ENCODE data around the gene MOCS1.

MOCS1 gene

GRCh38 chr6:39902786-39903465, 31.3 kb downstream of the MOCS1 start:
- intact Hi-C loops (cut with DNase I; ENCODE audit: low total_unique reads): loop anchor here (10.0 kb wide), 1 partner anchor 402 kb away; no protein-coding TSS in a partner anchor
- H3K9me3 ChIP-seq: no peaks in the 10 kb centered on the region
- H3K4me1 ChIP-seq: peaks cover 0 to 11% (median 5%) of the 10 kb centered on the region in 4 donors
- peak overlapping the region in 1 of 2 donors; percentile 31 for H3K27ac ChIP-seq
- TF ChIP-seq CTCF (IDR thresholded peaks at IDR 0.05): no peak
- H3K36me3 ChIP-seq: peaks cover 52 to 85% (median 65%) of the 10 kb centered on the region in 3 donors
- H3K4me3 ChIP-seq: no peak overlapping the region
- DNase-seq: peak in 1 of 2 donors; percentile 62
- no peaks in the 10 kb centered on the region for H3K27me3 ChIP-seq

DNA sequence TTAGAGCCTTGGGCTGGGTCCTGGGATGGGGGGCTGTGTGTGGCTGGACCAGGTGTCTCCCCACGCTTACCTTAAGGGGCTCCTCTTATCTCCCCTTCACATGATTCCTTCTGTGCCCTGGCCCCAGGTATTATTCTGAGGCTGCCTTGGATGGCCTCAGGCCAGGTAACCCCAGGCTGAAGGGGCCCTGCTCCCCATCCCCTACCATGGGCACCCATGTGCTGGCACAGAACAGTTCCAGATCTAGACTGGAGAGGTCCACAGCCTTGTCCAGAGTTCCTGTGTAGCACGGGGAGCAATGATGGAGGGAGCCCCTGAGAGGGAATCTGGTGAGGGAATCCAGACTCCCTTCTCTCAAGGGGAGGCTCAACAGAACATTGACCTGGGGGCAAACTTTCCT, 32.1 kb downstream of the MOCS1 start:
- no peak overlapping the region for H3K4me3 ChIP-seq
- no peak for TF ChIP-seq CTCF (IDR thresholded peaks at IDR 0.05)
- no peaks in the 10 kb centered on the region for H3K9me3 ChIP-seq
- H3K27ac ChIP-seq: peak overlapping the region in 1 of 2 donors; percentile 29
- peak in 1 of 2 donors; percentile 41 for DNase-seq
- peaks cover 0 to 11% (median 5%) of the 10 kb centered on the region in 4 donors for H3K4me1 ChIP-seq
- peaks cover 60 to 87% (median 72%) of the 10 kb centered on the region in 3 donors for H3K36me3 ChIP-seq
- intact Hi-C loops (cut with DNase I; ENCODE audit: low total_unique reads): loop anchor here (10.0 kb wide), 1 partner anchor 403 kb away; no protein-coding TSS in a partner anchor
- H3K27me3 ChIP-seq: no peaks in the 10 kb centered on the region

DNA sequence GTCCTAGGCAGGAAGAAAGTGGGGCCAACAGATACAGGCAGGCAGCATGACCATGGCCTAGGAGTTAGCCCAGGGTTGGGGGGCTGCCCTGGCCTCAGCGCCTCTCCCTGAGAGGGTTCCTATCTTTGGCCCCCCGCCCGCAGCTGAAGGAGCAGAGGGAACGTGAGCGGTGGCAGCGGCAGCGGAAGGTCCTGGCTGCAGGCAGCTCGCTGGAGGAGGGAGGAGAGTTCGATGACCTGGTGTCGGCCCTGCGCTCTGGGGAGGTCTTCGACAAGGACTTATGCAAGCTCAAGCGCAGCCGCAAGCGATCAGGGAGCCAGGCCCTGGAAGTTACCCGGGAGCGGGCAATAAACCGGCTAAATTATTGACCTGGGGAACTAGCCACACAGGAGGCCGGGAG, 32.6 kb downstream of the MOCS1 start:
- DNase-seq: peak in 1 of 2 donors; percentile 61
- Histone ChIP-seq H3K4me1 (peaks cover 0 to 8% (median 3%) of the 10 kb centered on the region in 4 donors), H3K4me3 (no peak overlapping the region), H3K27me3 (no peaks in the 10 kb centered on the region), H3K27ac (peak overlapping the region; percentile 28 to 29), H3K36me3 (peaks cover 62 to 87% (median 73%) of the 10 kb centered on the region in 3 donors), H3K9me3 (no peaks in the 10 kb centered on the region)
- intact Hi-C loops (cut with DNase I; ENCODE audit: low total_unique reads): loop anchor here (10.0 kb wide), 1 partner anchor 403 kb away; no protein-coding TSS in a partner anchor
- no peak for TF ChIP-seq CTCF (IDR thresholded peaks at IDR 0.05)

- no peaks in the 10 kb centered on the region for H3K27me3 ChIP-seq
- TF ChIP-seq CTCF (IDR thresholded peaks at IDR 0.05): no peak
- H3K9me3 ChIP-seq: no peaks in the 10 kb centered on the region
- no peak overlapping the region for H3K4me3 ChIP-seq
- H3K27ac ChIP-seq: peak overlapping the region; percentile 28 to 29
- peaks cover 61 to 86% (median 73%) of the 10 kb centered on the region in 3 donors for H3K36me3 ChIP-seq
- DNase-seq: peak in 1 of 2 donors; percentile 64
- intact Hi-C loops (cut with DNase I; ENCODE audit: low total_unique reads): loop anchor here (10.0 kb wide), 1 partner anchor 404 kb away; no protein-coding TSS in a partner anchor
- peaks cover 0 to 3% (median under 1%) of the 10 kb centered on the region in 4 donors for H3K4me1 ChIP-seq
These were observed 33.1 kb downstream of the MOCS1 start for GRCh38 chr6:39901116-39901655.

GRCh38 chr6:39899554-39900295, 34.5 kb downstream of the MOCS1 start:
- Histone ChIP-seq H3K27ac (no peak overlapping the region), H3K9me3 (no peaks in the 10 kb centered on the region), H3K4me3 (no peak overlapping the region), H3K27me3 (no peaks in the 10 kb centered on the region), H3K36me3 (peaks cover 56 to 80% (median 74%) of the 10 kb centered on the region in 3 donors), H3K4me1 (no peaks in the 10 kb centered on the region)
- peak in 1 of 2 donors; percentile 56 for DNase-seq
- no peak for TF ChIP-seq CTCF (IDR thresholded peaks at IDR 0.05)
- intact Hi-C loops (cut with DNase I; ENCODE audit: low total_unique reads): loop anchor here (10.0 kb wide), 1 partner anchor 405 kb away; no protein-coding TSS in a partner anchor

All from tibial artery (tissue), 4 donors.